H9 (cell line): ENCODE results near the gene P2RY12. TPM values are rescaled to one million over a fixed set of nuclear protein-coding genes. Genes with fewer than 3 reads are reported as not detected.

ENCODE experiments used
- DNase-seq: peaks from one replicate; pipeline ENCODE4 v3.0.0-alpha.2; 2017
- H2AFZ ChIP-seq: one replicate; pipeline ENCODE4 v1.6.1; 2013; ENCODE audit warnings: mild to moderate bottlenecking, low read length, control low read depth, moderate library complexity
- H2AK5ac ChIP-seq: 2 replicates; pipeline ENCODE4 v1.6.1; 2013; ENCODE audit warnings: low read length, control low read depth, mixed read lengths; ENCODE audit not compliant: insufficient read length
- H2BK120ac ChIP-seq: one replicate; pipeline ENCODE4 v1.6.1; 2013; ENCODE audit warnings: low read depth, mild to moderate bottlenecking, low read length, control low read depth, inconsistent platforms; ENCODE audit not compliant: poor library complexity, severe bottlenecking
- H2BK12ac ChIP-seq: 2 replicates; pipeline ENCODE4 v1.6.1; 2013; ENCODE audit warnings: low read length, control low read depth, mixed read lengths, low read depth; ENCODE audit not compliant: insufficient read length
- H2BK15ac ChIP-seq: 2 replicates; pipeline ENCODE4 v1.6.1; 2013; ENCODE audit warnings: low read depth, low read length, control low read depth
- H2BK20ac ChIP-seq: one replicate; pipeline ENCODE4 v1.6.1; 2013; ENCODE audit warnings: low read depth, mild to moderate bottlenecking, low read length, control low read depth, inconsistent platforms; ENCODE audit not compliant: poor library complexity, severe bottlenecking
- H2BK5ac ChIP-seq: 2 replicates; pipeline ENCODE4 v1.6.1; 2013; ENCODE audit warnings: low read length, control low read depth, mixed read lengths; ENCODE audit not compliant: insufficient read length
- H3K14ac ChIP-seq: 2 replicates; pipeline ENCODE4 v1.6.1; 2013; ENCODE audit warnings: low read length, control low read depth; ENCODE audit not compliant: insufficient read depth
- H3K18ac ChIP-seq: 2 replicates; pipeline ENCODE4 v1.6.1; 2013; ENCODE audit warnings: low read depth, mild to moderate bottlenecking, mixed read lengths, low read length, control low read depth; ENCODE audit not compliant: insufficient read length
- H3K23ac ChIP-seq: 2 replicates; pipeline ENCODE4 v1.6.1; 2013; ENCODE audit warnings: low read length, control low read depth, mixed read lengths, low read depth; ENCODE audit not compliant: insufficient read length
- H3K23me2 ChIP-seq: 2 replicates; pipeline ENCODE4 v1.6.1; 2013; ENCODE audit warnings: low read depth, mild to moderate bottlenecking, mixed read lengths, low read length, control low read depth; ENCODE audit not compliant: insufficient read length, poor library complexity, severe bottlenecking
- H3K27ac ChIP-seq: 2 replicates; pipeline ENCODE4 v1.5.1; 2013; ENCODE audit warnings: low read length, control low read depth, mixed read lengths, low read depth; ENCODE audit not compliant: insufficient read length
- H3K27me3 ChIP-seq: 2 replicates; pipeline ENCODE4 v1.6.1; 2013; ENCODE audit warnings: low read length, control low read depth, inconsistent platforms; ENCODE audit not compliant: insufficient read depth
- H3K4ac ChIP-seq: 2 replicates; pipeline ENCODE4 v1.6.1; 2013; ENCODE audit warnings: low read depth, mild to moderate bottlenecking, control low read depth, inconsistent platforms, low read length, moderate library complexity
- H3K4me1 ChIP-seq: 2 replicates; pipeline ENCODE4 v1.6.1; 2013; ENCODE audit warnings: low read length, control low read depth, inconsistent platforms; ENCODE audit not compliant: insufficient read depth
- H3K4me2 ChIP-seq: 2 replicates; pipeline ENCODE4 v1.6.1; 2013; ENCODE audit warnings: low read length, control low read depth, mixed read lengths; ENCODE audit not compliant: insufficient read length, insufficient read depth
- H3K56ac ChIP-seq: 2 replicates; pipeline ENCODE4 v1.6.1; 2013; ENCODE audit warnings: low read depth, mild to moderate bottlenecking, mixed read lengths, low read length, control low read depth; ENCODE audit not compliant: insufficient read length
- H3K79me1 ChIP-seq: 2 replicates; pipeline ENCODE4 v1.6.1; 2013; ENCODE audit warnings: low read depth, mild to moderate bottlenecking, moderate library complexity, low read length, control low read depth, inconsistent platforms; ENCODE audit not compliant: insufficient read depth, poor library complexity, severe bottlenecking
- H3K79me2 ChIP-seq: 2 replicates; pipeline ENCODE4 v1.6.1; 2013; ENCODE audit warnings: low read length, control low read depth, inconsistent platforms; ENCODE audit not compliant: insufficient read depth
- H3K9ac ChIP-seq: 2 replicates; pipeline ENCODE4 v1.6.1; 2013; ENCODE audit warnings: low read length, control low read depth, mixed read lengths; ENCODE audit not compliant: insufficient read length; ENCODE audit errors: extremely low read depth
- H3K9me3 ChIP-seq: one replicate; pipeline ENCODE4 v1.6.1; 2013; ENCODE audit warnings: low read depth, low read length, inconsistent platforms; ENCODE audit not compliant: control insufficient read depth
- H3T11ph ChIP-seq: one replicate; pipeline ENCODE4 v1.6.1; 2013; ENCODE audit warnings: mild to moderate bottlenecking, low read length, control low read depth, inconsistent platforms
- H4K20me1 ChIP-seq: one replicate; pipeline ENCODE4 v1.6.1; 2013; ENCODE audit not compliant: control insufficient read depth, insufficient read length, insufficient read depth
- H4K5ac ChIP-seq: 2 replicates; pipeline ENCODE4 v1.6.1; 2013; ENCODE audit warnings: low read depth, mild to moderate bottlenecking, mixed read lengths, low read length, control low read depth; ENCODE audit not compliant: insufficient read length
- H4K8ac ChIP-seq: replicated peaks from 2 replicates; pipeline ENCODE4 v1.6.1; 2013; ENCODE audit warnings: low read length, control low read depth, mixed read lengths, low read depth; ENCODE audit not compliant: insufficient read length
- H4K91ac ChIP-seq: 2 replicates; pipeline ENCODE4 v1.6.1; 2013; ENCODE audit warnings: low read depth, mild to moderate bottlenecking, moderate library complexity, mixed read lengths, low read length, control low read depth; ENCODE audit not compliant: insufficient read length
- H3K27ac Mint-ChIP-seq, 3 experiments: 2 replicates in 2 of 3; 3 replicates in 1 of 3; pipeline ENCODE4 v1.8.0; 2020 to 2021; ENCODE audit warnings: mixed read lengths in 3 of 3, mild to moderate bottlenecking in 1 of 3, moderate library complexity in 1 of 3
- H3K27me3 Mint-ChIP-seq: 2 replicates; pipeline ENCODE4 v1.8.0; 2021; ENCODE audit warnings: low read depth, mild to moderate bottlenecking, moderate library complexity, mixed read lengths
- H3K36me3 Mint-ChIP-seq, 3 experiments: 2 replicates in 2 of 3; 3 replicates in 1 of 3; pipeline ENCODE4 v1.8.0; 2020 to 2021; ENCODE audit warnings: low read depth in 3 of 3, mixed read lengths in 3 of 3; ENCODE audit not compliant: insufficient read depth in 1 of 3
- H3K4me1 Mint-ChIP-seq, 2 experiments: 2 replicates each; pipeline ENCODE4 v1.8.0; 2020; ENCODE audit warnings: mixed read lengths in 2 of 2
- H3K4me3 Mint-ChIP-seq, 2 experiments: 2 replicates in 1 of 2; 3 replicates in 1 of 2; pipeline ENCODE4 v1.8.0; 2020 to 2021; ENCODE audit warnings: mild to moderate bottlenecking in 2 of 2, mixed read lengths in 2 of 2, moderate library complexity in 1 of 2
- H3K9me3 Mint-ChIP-seq, 2 experiments: 2 replicates in 1 of 2; 3 replicates in 1 of 2; pipeline ENCODE4 v1.8.0; 2020; ENCODE audit warnings: mild to moderate bottlenecking in 2 of 2, mixed read lengths in 2 of 2, moderate library complexity in 1 of 2
- WGBS: extraction: QIAGEN DNeasy Blood & Tissue Kit; methylation state at CpG from one replicate; pipeline ENCODE4 v1.1.7; 2013; ENCODE audit warnings: missing lambda C conversion rate, low lambda C conversion rate, mixed read lengths; ENCODE audit not compliant: insufficient read length; ENCODE audit errors: extremely low coverage; 5-methylcytosine and 5-hydroxymethylcytosine counted together
- total RNA-seq: library from RNA; stranded (reverse); gene quantifications from 2 replicates; pipeline ENCODE4 v1.2.1, GENCODE V29; 2021
- TF ChIP-seq, protein P1 (sequence below): fragments of 200-600 bp; sonication (generic); conservative IDR thresholded peaks from 3 replicates; pipeline ENCODE4 v1.8.0; 2021; ENCODE audit warnings: antibody characterized with exemption, mild to moderate bottlenecking

P2RY12 gene
- total RNA-seq, 1 experiment from 2014 or later: not detected

- no peaks in the 10 kb centered on the region for H3K79me2 ChIP-seq
- H3K79me1 ChIP-seq: no peaks in the 10 kb centered on the region
- no peak overlapping the region for H3K4ac ChIP-seq
- no peak overlapping the region for H3K9ac ChIP-seq
- H2BK120ac ChIP-seq: no peak overlapping the region
- H3K56ac ChIP-seq: no peak overlapping the region
- H4K20me1 ChIP-seq: no peaks in the 10 kb centered on the region
- no peak overlapping the region for H3K27ac ChIP-seq
- no peak overlapping the region for H3T11ph ChIP-seq
- no peaks in the 10 kb centered on the region for H3K9me3 ChIP-seq
- Mint-ChIP-seq H3K36me3 (no peaks in the 10 kb centered on the region), H3K9me3 (no peaks in the 10 kb centered on the region), H3K4me1 (peaks cover 42 to 45% of the 10 kb centered on the region in 2 experiments), H3K27me3 (no peaks in the 10 kb centered on the region), H3K4me3 (no peak overlapping the region), H3K27ac (no peak overlapping the region)
- no CpG with 5 or more reads among the region's 2 CpGs for WGBS
- no peak overlapping the region for H2BK20ac ChIP-seq
- no peak overlapping the region for H2AFZ ChIP-seq
- no peak overlapping the region for H4K8ac ChIP-seq
- H3K18ac ChIP-seq: no peak overlapping the region
- no peak overlapping the region for H2AK5ac ChIP-seq
- no peak overlapping the region for H2BK5ac ChIP-seq
- no peak for DNase-seq
- no peak overlapping the region for H4K91ac ChIP-seq
- no peak overlapping the region for H3K4me2 ChIP-seq
- TF ChIP-seq, protein P1, sequence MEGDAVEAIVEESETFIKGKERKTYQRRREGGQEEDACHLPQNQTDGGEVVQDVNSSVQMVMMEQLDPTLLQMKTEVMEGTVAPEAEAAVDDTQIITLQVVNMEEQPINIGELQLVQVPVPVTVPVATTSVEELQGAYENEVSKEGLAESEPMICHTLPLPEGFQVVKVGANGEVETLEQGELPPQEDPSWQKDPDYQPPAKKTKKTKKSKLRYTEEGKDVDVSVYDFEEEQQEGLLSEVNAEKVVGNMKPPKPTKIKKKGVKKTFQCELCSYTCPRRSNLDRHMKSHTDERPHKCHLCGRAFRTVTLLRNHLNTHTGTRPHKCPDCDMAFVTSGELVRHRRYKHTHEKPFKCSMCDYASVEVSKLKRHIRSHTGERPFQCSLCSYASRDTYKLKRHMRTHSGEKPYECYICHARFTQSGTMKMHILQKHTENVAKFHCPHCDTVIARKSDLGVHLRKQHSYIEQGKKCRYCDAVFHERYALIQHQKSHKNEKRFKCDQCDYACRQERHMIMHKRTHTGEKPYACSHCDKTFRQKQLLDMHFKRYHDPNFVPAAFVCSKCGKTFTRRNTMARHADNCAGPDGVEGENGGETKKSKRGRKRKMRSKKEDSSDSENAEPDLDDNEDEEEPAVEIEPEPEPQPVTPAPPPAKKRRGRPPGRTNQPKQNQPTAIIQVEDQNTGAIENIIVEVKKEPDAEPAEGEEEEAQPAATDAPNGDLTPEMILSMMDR: no peak
- H3K4me1 ChIP-seq: no peaks in the 10 kb centered on the region; the same call in 1 of the 2 replicates
- H3K23me2 ChIP-seq: no peaks in the 10 kb centered on the region
- H2BK12ac ChIP-seq: no peak overlapping the region
- H2BK15ac ChIP-seq: no peak overlapping the region
- no peak overlapping the region for H3K14ac ChIP-seq
- H3K27me3 ChIP-seq: no peaks in the 10 kb centered on the region
- no peak overlapping the region for H3K23ac ChIP-seq
- no peak overlapping the region for H4K5ac ChIP-seq
These were observed 70.4 kb downstream of the P2RY12 start for GRCh38 chr3:151314137-151314536.
